SK-MEL-5 (cell line): ENCODE results near the gene NUDT17. TPM values are rescaled to one million over a fixed set of nuclear protein-coding genes. Genes with fewer than 3 reads are reported as not detected.

Experiments used
- small RNA-seq, 2 experiments: library from RNA; depleted of rRNA; stranded (forward); fragments of <200 nt; gene quantifications; one replicate each; pipeline ENCODE3, GENCODE V24; 2014
- total RNA-seq: library from RNA; depleted of rRNA; stranded (reverse); fragments of >200 nt; shearing (Covaris generic); gene quantifications from 2 replicates; pipeline ENCODE4 v1.2.3, GENCODE V29; 2014; rRNA removed

Gene NUDT17
- total RNA-seq, 1 experiment from 2014 or later = 15.5 TPM

Small RNA genes lying within 50 kb of the gene (small RNA-seq; reads per million reads assigned to genes)
- 0 reads per million in 2 experiments for gene MIR6736

Other genes starting within 250 kb of the NUDT17 start
- 47.7 and 62.4 TPM in 2 replicates for gene GPR89A, start 237.6 kb upstream of the NUDT17 start, total RNA-seq
- gene PDZK1, start 138.3 kb upstream of the NUDT17 start, total RNA-seq = 0.50 and 0.77 TPM in 2 replicates
- 3.0 and 4.0 TPM in 2 replicates for gene CD160, start 126.1 kb upstream of the NUDT17 start, total RNA-seq
- gene RNF115, start 21.5 kb upstream of the NUDT17 start, total RNA-seq = 18.2 and 19.6 TPM in 2 replicates
- 55.8 and 61.3 TPM in 2 replicates for gene POLR3C, start 21.4 kb upstream of the NUDT17 start, total RNA-seq
- 16.4 and 19.4 TPM in 2 replicates for gene PIAS3, start 13.5 kb downstream of the NUDT17 start, total RNA-seq
- not detected in 2 replicates for gene ANKRD35, start 40.2 kb downstream of the NUDT17 start, total RNA-seq
- gene ITGA10, start 64.4 kb downstream of the NUDT17 start, total RNA-seq = 5.7 and 6.2 TPM in 2 replicates
- gene PEX11B, start 73.1 kb downstream of the NUDT17 start, total RNA-seq = 50.0 and 52.1 TPM in 2 replicates
- 261 and 288 TPM in 2 replicates for gene RBM8A, start 81.9 kb downstream of the NUDT17 start, total RNA-seq
- 45.1 and 49.7 TPM in 2 replicates for gene LIX1L, start 112.4 kb downstream of the NUDT17 start, total RNA-seq
- 1.1 and 1.2 TPM in 2 replicates for gene ANKRD34A, start 118.9 kb downstream of the NUDT17 start, total RNA-seq
- gene POLR3GL, start 119.1 kb downstream of the NUDT17 start, total RNA-seq = 25.8 and 26.0 TPM in 2 replicates
- gene TXNIP, start 150.9 kb downstream of the NUDT17 start, total RNA-seq = 10.6 and 11.2 TPM in 2 replicates
- not detected in 2 replicates for gene HJV, start 176.1 kb downstream of the NUDT17 start, total RNA-seq